ENCODE measurements around the gene RBM23.
"Not testable (repeated sequence)": the region's sequence is repeated elsewhere in the genome, so short reads cannot be mapped to it uniquely, and the experiment has no call there.

Gene RBM23

DNA sequence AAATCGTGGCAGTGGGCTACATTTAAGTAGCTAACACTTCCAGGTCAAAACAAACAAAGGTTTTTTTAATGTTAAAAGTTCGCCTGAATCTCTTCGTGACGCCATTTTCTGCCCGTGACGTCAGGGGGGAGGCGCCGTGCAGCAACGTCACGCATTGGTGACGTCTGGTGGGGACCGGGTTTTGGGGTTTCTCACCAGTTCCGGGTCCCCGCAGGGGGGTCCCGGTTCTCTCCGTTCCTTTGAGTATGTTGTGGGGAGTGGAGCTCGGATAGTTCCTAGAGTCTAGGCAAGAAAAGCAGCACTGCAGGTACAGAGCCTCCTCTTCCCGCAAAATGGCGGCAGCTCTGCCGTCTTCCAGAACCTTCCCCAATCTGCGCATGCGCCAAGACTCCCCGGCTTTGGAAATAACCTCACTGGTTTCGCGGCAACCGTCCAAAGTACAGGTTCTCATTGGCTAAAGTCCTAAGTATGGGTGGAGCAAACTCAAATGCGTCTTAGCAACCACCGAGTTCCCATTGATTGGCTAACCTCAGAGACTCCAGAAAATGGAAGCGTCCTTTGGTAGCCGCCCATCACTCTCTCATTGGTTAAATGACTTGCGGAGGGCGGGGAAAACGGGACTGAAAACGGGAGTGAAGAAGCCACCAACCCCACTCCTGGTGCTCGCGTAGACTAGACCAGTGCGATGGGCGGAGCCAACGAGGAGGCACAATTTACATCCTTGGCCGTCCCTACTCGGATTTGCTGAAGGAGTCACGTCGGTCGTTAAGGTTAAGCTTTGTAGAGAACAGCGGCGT lies at the start of gene RBM23:
Gene RBM23, minus strand, starts transcription at position 346 of the 797 bp plus-strand sequence.
- peak; percentile 92 for DNase-seq (ENCODE audit: low spot score)

DNA sequence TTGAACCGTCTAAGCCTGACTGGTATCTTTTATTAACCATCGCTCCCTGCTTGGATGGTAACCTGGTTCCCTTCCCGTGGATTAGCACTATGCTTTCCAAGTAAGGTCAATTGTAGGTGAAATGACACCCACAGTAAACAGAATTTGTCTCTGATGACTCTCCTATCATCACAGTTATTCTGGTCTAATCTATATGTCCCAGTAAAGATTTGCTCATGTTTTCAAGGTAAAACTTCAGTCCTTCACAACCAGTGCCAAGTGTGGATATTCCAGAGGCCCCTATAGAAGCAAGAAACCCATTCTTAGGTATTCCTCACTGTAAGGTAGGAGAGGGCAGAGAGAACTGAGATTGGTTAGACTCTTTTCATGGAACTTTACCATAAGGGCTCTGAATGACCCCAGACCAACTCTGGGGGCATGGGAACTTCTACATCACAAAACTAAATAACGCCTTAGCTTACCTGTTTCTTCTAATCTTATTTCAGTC lies 47.9 kb upstream of the RBM23 start:
- no peak for DNase-seq (ENCODE audit: low spot score)

DNA sequence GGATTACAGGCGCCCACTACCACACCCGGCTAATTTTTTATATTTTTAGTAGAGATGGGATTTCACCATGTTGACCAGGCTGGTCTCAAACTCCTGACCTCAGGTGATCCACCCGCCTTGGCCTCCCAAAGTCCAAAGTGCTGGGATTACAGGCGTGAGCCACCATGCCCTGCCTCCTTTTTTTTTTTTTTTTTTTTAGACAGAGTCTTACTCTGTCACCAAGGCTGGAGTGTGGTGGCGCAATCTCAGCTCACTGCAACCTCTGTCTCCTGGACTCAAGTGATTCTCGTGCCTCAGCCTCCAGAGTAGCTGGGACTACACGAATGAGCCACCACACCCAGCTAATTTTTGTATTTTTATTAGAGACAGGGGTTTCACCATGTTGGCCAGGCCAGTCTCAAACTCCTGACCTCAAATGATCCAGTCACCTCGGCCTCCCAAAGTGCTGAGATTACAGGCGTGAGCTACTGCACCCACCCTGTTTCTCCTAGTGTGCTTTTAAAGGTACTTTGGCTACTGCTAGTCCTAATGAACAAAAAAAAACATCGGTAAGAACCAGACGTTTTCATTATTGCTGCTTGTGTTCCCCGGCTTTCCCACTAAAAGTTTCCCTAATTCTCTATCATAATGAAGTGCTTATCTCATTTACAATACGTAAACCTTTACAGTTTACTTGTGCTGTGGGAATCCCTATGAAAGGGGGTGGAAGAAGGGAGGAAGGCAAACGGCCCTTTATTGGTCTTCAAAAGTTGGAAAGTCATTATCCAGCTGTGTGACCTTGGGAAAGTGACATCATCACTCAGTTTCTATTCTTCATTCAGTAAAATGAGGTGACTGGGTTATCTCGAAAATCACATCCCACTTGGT lies 47.2 kb upstream of the RBM23 start:
- DNase-seq (ENCODE audit: low spot score) = not testable (repeated sequence)

DNA sequence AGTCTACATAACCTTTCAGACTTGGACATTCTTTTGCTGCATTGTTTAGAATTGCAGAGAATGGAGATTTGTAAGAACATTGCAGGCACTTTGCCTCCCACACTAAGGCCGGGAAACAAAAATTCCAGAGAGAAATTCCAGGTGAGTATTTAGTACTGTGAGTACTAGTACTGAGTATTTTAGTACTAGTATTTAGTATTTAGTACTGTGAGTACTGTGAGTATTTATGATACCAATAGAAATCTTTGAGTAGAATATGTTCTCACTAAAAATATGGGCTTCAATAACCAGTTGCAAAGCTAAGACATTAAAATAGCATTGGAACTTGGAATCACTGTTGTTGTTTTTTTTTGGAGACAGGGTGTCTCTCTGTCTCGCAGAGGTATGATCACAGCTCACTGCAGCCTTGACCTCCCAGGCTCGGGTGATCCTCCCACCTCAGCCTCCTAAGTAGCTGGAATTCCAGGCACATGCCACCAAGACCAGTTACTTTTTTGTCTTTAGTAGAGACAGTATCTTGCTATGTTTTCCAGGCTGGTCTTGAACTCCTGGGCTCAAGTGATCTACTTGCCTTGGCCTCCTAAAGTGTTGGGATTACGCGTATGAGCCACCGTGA lies 43.2 kb upstream of the RBM23 start:
- DNase-seq (ENCODE audit: low spot score) = no peak

DNA sequence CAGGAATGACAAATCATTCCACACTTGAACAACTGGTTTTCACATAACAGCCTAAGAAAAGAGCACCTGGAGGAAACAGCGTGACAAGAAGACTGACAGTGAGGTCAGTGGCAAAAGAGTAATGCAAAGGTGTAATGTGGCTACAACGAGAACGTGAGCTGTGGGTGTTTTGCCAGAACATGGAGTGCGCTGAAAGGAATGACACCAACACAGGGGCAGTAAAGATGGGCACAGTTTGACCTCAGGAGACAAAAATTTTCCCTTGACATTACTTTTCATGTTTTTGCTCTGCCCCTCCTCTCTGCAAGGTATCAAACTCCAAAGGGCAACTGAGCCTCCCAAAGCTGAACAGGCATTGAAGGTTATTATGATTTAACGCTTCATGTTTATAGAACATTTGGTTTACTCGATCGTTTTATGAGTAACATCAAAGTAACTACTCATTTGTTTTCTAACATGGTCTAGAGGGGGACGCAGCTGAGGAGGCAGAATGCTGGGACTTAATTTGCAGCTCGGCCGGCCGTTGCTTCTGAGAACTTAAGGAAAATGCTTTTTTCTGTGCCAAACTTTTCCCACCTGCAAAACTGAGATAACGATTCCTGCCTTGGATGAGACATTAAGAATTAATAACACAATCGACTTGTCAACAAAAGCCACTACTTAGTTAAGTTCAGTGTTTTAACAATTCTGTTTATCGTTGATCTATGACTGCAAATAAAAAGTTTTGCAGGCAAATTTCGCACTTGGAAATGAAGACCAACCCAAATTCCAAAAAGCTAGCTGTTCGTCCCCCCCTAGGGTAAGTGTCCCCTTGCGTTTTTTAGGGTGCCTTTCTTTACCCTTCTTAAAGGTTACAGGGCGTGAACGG lies 37.0 kb upstream of the RBM23 start:
- no peak for DNase-seq (ENCODE audit: low spot score)

DNA sequence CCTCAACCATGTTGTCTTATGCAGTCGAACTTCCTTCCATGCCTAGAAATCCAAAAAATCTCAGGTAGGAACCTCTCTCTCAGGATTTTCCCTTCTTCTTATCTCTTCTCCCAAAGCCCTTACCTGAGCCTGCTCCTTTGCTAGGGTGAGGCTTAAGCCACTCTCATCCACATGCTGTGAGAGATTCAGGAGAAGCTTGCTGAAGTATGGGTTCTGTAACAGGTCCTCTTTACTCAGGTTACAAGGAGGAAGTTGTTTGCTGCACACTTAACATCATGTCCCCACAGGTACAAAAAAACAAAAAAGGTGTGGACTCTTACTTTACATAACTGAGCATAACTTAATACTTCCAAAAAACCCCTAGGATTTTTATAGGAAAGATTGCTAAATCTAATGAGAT lies 33.5 kb upstream of the RBM23 start:
- DNase-seq (ENCODE audit: low spot score) = no peak

DNA sequence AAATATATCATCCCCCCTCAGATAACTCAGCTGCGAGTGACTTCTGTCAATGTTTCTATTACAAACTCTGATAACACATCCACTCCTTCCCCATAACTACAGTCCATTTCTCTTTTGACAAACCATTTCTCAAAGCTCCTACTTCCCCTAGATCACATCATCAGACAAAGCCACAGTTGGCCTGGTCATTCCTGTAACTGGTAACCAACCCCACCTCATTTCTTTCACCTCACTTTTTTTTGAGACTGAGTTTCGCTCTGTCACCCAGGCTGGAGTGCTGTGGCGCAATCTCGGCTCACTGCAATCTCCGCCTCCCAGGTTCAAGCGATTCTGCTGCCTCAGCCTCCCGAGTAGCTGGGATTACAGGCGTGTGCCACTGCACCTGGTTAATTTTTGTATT lies 32.8 kb upstream of the RBM23 start:
- not testable (repeated sequence) for DNase-seq (ENCODE audit: low spot score)

DNA sequence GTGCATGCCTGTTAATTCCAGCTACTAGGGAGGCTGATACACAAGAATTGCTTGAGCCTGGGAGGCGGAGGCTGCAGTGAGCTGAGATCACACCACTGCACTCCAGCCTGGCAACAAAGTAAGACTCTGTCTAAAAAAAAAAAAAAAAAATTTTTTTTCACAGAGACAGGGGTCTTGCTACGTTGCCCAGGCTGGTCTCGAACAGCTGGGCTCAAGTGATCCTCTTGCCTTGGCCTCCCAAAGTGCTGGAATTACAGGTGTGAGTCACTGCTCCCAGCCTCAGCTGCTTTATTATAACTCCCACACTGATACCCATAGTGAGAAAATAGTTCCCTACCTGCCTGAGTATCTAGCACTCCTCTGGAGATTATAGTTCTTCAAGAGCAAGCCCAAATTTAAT lies 26.7 kb upstream of the RBM23 start:
- DNase-seq (ENCODE audit: low spot score) = no peak

DNA sequence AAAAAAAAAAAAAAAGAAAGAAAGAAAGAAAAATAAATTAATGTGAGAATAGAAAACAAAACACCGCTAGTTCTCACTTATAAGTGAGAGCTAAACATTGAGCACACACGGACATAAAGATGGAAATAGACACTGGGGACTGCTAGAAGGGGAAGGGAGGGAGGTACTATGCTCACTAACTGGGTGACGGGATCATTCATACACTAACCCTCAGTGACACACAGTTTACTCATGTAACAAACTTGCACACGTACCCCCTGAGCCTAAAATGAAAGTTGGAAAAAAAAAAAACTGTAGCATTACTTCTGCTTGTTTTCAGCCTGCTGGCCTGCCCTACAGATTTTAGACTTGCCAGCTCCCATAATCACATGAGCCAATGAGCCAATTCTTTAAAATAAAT lies 20.7 kb upstream of the RBM23 start:
- no peak for DNase-seq (ENCODE audit: low spot score)

DNA sequence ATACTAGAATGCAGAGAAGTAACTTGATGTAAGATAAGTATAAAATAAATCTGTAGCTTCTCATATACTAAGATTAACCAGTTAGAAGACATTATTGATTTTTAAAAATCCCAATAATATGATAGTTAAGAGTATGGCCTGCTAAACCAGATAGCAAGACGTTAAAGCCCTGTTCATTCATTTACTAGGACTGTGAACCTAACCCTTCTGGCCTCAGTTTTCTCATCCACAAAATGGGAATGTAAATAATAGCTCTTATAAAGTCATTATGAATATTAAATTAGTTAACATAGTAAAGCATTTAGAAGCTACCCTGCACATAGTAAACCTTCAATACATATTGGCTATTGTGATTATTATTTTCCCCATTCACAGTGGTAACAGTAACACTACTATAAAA lies 16.2 kb upstream of the RBM23 start:
- no peak for DNase-seq (ENCODE audit: low spot score)

DNA sequence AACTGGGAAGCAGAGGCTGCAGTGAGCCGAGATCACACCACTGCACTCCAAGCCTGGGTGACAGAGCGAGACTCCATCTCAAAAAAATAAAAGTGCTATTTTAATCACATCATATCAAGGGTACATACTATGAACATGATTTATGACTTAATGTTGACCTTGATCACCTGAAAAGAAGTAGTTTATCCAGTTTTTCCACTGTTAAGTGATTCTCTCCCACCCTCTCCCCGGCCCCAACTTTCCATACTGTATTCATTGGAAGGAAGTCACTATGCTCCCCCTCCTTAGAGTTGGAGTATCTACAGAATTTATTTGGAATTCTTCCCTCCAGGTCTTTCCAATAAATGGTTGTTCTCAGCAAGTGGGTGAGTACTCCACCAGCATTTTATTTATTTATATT lies 13.2 kb upstream of the RBM23 start:
- DNase-seq (ENCODE audit: low spot score) = no peak

DNA sequence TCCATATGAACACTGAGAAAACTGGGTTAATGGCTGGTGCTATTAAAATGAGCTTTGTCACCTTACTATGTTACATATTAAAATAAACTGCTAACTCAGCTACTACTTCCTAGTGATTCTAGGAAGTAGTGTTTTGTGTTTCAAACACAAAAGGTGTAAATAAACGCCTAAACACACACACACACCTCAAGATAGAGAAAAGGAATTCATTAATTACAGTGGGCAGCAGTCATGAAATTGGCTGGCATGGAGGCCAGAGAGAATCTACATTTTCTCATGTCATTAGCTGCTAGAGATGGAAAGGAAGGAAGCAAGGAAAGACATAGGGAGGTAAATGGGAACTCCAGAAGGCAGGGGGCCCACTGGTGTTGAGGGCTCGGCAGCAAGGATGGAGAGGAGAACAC lies 11.0 kb upstream of the RBM23 start:
- no peak for DNase-seq (ENCODE audit: low spot score)

DNA sequence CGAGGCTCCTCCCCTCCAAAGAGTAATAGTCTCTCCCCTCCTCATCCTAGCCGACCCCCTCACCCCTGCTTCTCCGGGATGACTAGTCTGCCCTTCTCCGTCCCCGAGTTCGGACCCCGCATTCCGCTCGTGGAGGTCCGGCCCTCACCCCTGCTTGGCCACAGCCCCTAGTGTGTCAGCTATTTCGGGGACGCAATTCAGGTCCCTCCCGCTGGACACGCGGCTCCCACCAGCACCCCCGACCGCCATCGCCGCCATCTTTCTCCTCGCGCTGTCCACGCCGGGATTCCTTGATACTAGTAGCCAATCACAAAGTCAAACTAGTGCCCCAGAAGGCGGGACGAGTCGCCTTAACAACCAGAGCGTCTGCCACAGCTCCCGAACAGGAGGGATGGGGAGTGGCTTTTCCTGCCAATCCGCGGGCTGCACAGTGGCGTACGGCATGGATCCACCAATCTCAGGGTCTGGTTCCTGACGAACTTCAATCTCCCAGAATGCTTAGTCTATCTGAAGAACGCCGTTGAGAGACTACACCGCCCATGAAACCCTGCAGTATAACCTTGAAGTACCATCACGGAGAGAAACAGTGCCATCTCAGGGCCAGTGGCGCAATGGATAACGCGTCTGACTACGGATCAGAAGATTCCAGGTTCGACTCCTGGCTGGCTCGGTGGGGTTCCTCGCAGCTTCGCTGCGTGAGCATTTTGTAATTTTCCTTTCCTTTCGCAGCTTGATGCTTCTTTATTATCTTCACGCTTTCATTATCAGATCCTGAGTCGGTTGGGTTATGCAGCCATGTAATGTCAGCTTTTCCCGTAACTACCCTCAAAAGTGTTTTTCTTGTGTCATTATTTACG lies 10.4 kb upstream of the RBM23 start, which contains the start of gene PRMT5:
Gene PRMT5, minus strand, starts transcription at position 273 of the 857 bp plus-strand sequence. Its CDS starts 15 bp downstream, at position 258.
- peak; percentile 94 for DNase-seq (ENCODE audit: low spot score)

DNA sequence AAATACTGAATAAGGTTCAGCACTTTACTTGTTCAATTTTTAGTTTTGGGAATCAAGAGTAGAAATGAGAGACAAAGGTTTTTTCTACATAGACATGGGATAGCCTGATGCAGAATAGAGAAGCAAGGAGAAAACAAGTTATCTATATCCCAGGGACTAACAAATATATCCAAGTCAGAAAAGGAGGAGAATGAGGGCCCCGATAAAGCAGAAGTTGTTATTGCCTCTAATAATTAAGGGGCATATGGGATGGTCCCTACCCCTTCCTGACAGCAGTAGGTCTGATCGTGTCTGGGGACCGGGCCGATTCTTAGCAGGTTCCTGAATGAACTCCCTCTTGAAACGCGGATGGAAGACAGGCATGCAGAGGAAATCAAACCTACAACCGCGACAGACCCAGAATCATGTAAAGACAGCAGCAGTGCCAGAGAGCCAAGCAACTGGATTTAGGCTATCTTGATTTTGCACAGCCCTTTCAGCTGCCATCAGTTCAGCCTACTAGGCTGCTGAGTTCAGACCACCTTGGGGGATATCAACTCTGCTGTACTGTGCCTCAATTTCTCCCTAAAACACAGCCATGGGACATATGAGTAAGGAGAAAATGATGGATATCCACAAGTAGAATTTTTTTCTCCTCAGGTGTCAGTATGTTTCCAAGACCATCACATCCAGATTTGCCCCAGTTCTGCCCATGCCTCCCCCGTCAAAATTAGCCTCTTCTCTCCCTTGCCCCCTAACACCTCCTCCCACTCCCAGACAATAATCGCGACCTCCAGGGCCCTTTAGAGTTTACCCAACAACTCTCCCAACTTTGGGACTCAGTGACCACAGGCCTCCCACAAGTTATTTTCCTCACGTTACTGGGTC lies 9.5 kb upstream of the RBM23 start:
- DNase-seq (ENCODE audit: low spot score) = no peak

DNA sequence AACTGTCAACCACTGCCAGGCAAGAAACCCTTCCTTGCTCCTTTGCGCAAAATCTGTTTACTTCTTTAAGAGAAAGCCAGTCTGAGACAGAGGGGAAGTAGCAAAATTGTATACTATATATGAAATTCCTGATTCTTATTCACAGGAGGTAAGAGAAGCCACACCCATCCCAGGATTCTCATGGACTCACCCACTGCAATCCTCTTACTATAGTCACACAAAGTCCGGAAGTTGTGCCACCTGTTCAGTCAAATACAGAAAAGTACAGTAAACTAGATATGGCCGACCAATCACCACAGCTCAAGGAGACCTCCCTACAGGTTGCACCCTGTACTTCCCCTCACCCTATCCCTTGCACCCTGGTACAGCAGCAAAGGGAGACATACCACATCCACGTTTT lies 7.4 kb upstream of the RBM23 start:
- DNase-seq (ENCODE audit: low spot score) = no peak

DNA sequence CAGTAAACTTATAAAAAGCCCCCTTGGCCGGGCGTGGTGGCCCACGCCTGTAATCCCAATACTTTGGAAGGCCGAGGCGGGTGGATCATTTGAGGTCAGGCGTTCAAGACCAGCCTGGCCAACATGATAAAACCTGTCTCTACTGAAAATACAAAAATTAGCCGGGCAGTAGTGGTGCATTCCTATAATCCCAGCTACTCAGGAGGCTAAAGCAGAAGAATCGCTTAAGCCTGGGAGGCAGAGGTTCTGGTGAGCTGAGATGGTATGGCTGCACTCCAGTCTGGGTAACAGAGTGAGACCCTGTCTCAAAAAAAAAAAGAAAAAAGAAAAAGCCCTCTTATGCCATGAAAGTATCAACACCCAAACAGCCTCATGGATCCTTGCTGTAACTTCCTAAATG lies 6.6 kb upstream of the RBM23 start:
- no peak for DNase-seq (ENCODE audit: low spot score)

DNA sequence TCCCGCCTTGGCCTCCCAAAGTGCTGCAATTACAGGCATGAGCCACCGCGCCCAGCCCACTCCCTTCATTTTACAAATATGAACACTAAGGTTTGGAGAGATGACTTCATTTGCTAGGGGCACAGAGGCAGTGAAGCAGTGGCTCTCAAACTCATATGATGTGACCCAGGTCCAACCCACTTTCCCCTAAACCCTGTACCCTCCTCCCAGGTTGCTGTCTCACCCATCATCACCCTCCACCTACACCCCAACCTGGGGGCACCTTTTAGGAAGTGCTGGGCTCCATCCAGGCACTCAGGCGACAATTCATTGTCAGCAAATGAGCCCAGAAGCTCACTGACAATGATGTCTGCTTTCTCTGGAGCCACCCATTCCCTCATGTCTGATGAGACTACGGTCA lies 4.8 kb upstream of the RBM23 start:
- no peak for DNase-seq (ENCODE audit: low spot score)

DNA sequence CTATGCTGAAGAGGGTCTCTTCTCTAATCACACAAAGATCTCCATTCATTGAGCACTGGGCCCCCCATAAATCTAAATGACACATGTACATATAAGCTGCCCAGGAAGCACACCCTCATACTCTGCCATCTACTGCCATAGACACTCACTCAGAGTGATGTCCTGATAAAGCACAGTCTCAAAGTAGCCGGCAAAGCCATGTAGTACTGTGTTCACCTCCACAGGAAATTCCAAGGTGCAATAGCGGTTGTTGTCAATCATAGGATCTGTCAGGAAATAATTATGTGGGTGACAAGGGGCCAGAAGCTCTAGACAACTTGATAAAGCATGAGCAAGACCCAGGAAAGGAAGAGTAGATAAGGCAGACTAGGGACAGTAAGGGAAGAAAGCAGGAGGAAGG lies 3.3 kb upstream of the RBM23 start:
- DNase-seq (ENCODE audit: low spot score) = no peak

DNA sequence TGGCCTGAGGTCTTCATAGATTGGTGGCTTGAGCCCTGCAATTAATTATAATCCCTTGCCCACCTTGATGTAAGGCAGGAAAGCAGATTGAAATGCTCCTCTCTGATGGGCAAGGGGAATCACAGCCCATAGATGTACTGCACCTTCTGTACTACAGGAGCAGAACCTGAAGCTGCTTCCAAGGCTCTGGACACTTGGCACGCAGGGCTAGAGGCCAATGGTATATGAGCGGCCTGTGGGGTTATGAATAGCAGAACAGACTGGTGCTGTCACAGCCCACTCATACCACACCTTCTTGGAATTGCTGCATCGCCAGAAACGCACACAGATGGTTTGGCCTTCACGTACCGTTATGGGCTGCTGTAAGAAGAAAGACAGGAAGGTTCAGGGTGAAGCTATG lies 1.7 kb upstream of the RBM23 start:
- DNase-seq (ENCODE audit: low spot score) = no peak

DNA sequence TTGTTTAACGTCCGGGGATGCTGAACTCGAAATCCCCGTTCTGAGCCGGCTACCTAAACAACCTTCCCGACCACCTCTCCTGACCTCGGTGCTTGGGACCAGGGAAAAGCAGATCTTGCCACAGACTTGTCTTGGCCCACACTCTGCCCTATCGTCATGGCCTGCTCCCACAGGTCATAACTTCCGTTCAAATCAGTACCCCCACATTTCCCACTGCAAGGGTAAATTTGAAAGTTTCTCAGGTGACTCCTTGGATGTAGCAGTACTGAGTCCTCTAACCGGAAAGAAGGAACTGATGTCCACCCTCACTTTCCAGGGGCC lies 612 bp upstream of the RBM23 start:
- DNase-seq (ENCODE audit: low spot score) = no peak
